Measurements from ENCODE around the gene NPTN. TPM values are rescaled to one million over a fixed set of nuclear protein-coding genes. Genes with fewer than 3 reads are reported as not detected.

The NPTN gene
- total RNA-seq, 2 experiments from 2014 or later: 41.5 to 43.2 TPM

GRCh38 chr15:73598530-73599160, 34.5 kb downstream of the NPTN start:
- intact Hi-C loops (cut with micrococcal nuclease; ENCODE audit: unreplicated experiment): no loop called here
- no peaks in the 10 kb centered on the region for H3K9me3 ChIP-seq (ENCODE audit: low read length)
- TF ChIP-seq EZH2phosphoT487 (IDR thresholded peaks at IDR 0.05; ENCODE audit: borderline replicate concordance, low read depth, low read length) (no peak), CTCF (conservative IDR thresholded peaks at IDR 0.05; ENCODE audit: low read length) (no peak)
- ChIA-PET CTCF (ENCODE audit: unreplicated experiment) (no interaction called here), POLR2A (interaction anchor here (0.6 to 0.9 kb wide), 2 partner anchors 16 to 1841 kb away, joined by 3 to 5 read pairs; no protein-coding TSS in a partner anchor)
- H3K79me2 ChIP-seq (ENCODE audit: insufficient read depth, low read depth, low read length): peaks cover 52% of the 10 kb centered on the region; the same call in 1 of the 2 replicates
- DNase-seq (ENCODE audit: low spot score): no peak
- no peaks in the 10 kb centered on the region for H3K36me3 ChIP-seq (ENCODE audit: insufficient read depth, low read length)
- no TSS peak for BruUV-seq (replicated peaks)
- H4K20me1 ChIP-seq (ENCODE audit: insufficient read depth, low read length): peaks cover 30% of the 10 kb centered on the region
- no peak overlapping the region for H2AFZ ChIP-seq (ENCODE audit: low read length)
- H3K27ac ChIP-seq (ENCODE audit: low read depth, low read length, poor library complexity, severe bottlenecking): no peak overlapping the region
- peaks cover 5% of the 10 kb centered on the region for H3K4me1 ChIP-seq (ENCODE audit: insufficient read depth, low read length, poor library complexity, severe bottlenecking)
- H3K9me2 ChIP-seq (ENCODE audit: insufficient read depth, low read length): no peaks in the 10 kb centered on the region
- no peak overlapping the region for H3K4me3 ChIP-seq (ENCODE audit: low read depth, low read length, poor library complexity, severe bottlenecking)
- H3K4me2 ChIP-seq (ENCODE audit: low read length): no peak overlapping the region

GRCh38 chr15:73597036-73597638, 36.1 kb downstream of the NPTN start:
- Histone ChIP-seq H2AFZ (ENCODE audit: low read length) (no peak overlapping the region), H3K4me1 (ENCODE audit: insufficient read depth, low read length, poor library complexity, severe bottlenecking) (no peaks in the 10 kb centered on the region), H3K9me3 (ENCODE audit: low read length) (no peaks in the 10 kb centered on the region), H3K27ac (ENCODE audit: low read depth, low read length, poor library complexity, severe bottlenecking) (no peak overlapping the region), H4K20me1 (ENCODE audit: insufficient read depth, low read length) (peaks cover 17% of the 10 kb centered on the region), H3K36me3 (ENCODE audit: insufficient read depth, low read length) (peaks cover 2% of the 10 kb centered on the region; the same call in 1 of the 2 replicates), H3K4me3 (ENCODE audit: low read depth, low read length, poor library complexity, severe bottlenecking) (no peak overlapping the region), H3K9me2 (ENCODE audit: insufficient read depth, low read length) (no peaks in the 10 kb centered on the region), H3K79me2 (ENCODE audit: insufficient read depth, low read depth, low read length) (peaks cover 42% of the 10 kb centered on the region; the same call in 1 of the 2 replicates), H3K4me2 (ENCODE audit: low read length) (no peak overlapping the region)
- ChIA-PET CTCF (ENCODE audit: unreplicated experiment) (no interaction called here), POLR2A (interaction anchor here (0.7 kb wide), 1 partner anchor 16 kb away, joined by 3 read pairs; no protein-coding TSS in a partner anchor)
- BruUV-seq (replicated peaks): no TSS peak
- no peak for DNase-seq (ENCODE audit: low spot score)
- intact Hi-C loops (cut with micrococcal nuclease; ENCODE audit: unreplicated experiment): no loop called here
- no peak for TF ChIP-seq EZH2phosphoT487 (IDR thresholded peaks at IDR 0.05; ENCODE audit: borderline replicate concordance, low read depth, low read length)
- no peak for TF ChIP-seq CTCF (conservative IDR thresholded peaks at IDR 0.05; ENCODE audit: low read length)

GRCh38 chr15:73596174-73596573, 37.0 kb downstream of the NPTN start:
- Histone ChIP-seq H3K9me2 (ENCODE audit: insufficient read depth, low read length) (no peaks in the 10 kb centered on the region), H3K36me3 (ENCODE audit: insufficient read depth, low read length) (peaks cover 12% of the 10 kb centered on the region), H3K9me3 (ENCODE audit: low read length) (no peaks in the 10 kb centered on the region), H3K4me1 (ENCODE audit: insufficient read depth, low read length, poor library complexity, severe bottlenecking) (no peaks in the 10 kb centered on the region), H3K4me2 (ENCODE audit: low read length) (no peak overlapping the region), H4K20me1 (ENCODE audit: insufficient read depth, low read length) (peaks cover 16% of the 10 kb centered on the region), H2AFZ (ENCODE audit: low read length) (no peak overlapping the region), H3K27ac (ENCODE audit: low read depth, low read length, poor library complexity, severe bottlenecking) (no peak overlapping the region), H3K79me2 (ENCODE audit: insufficient read depth, low read depth, low read length) (peaks cover 34% of the 10 kb centered on the region; the same call in 1 of the 2 replicates), H3K4me3 (ENCODE audit: low read depth, low read length, poor library complexity, severe bottlenecking) (no peak overlapping the region)
- BruUV-seq (replicated peaks): no TSS peak
- intact Hi-C loops (cut with micrococcal nuclease; ENCODE audit: unreplicated experiment): no loop called here
- no peak for DNase-seq (ENCODE audit: low spot score)
- CTCF ChIA-PET (ENCODE audit: unreplicated experiment): no interaction called here
- TF ChIP-seq EZH2phosphoT487 (IDR thresholded peaks at IDR 0.05; ENCODE audit: borderline replicate concordance, low read depth, low read length): no peak
- no peak for TF ChIP-seq CTCF (conservative IDR thresholded peaks at IDR 0.05; ENCODE audit: low read length)
- POLR2A ChIA-PET: interaction anchor here (0.7 kb wide), 1 partner anchor 468 kb away, joined by 3 read pairs; no protein-coding TSS in a partner anchor
